Ovary (tissue), 9 donors: ENCODE measurements around the gene CCDC12. TPM values are rescaled to one million over a fixed set of nuclear protein-coding genes. Genes with fewer than 3 reads are reported as not detected.

Experiments used
- DNase-seq, 5 donors: peaks; one replicate each; pipeline ENCODE4 v3.0.0-alpha.2; 2019 to 2020
- H3K27ac ChIP-seq, 2 donors: fragments of 200-600 bp; one replicate each; pipeline versions ENCODE4 v1.5.1 to v1.8.0; 2019 to 2022
- H3K27me3 ChIP-seq: fragments of 200-600 bp; one replicate; pipeline ENCODE4 v1.8.0; 2022
- H3K36me3 ChIP-seq: fragments of 200-600 bp; sonication (generic); one replicate; pipeline ENCODE4 v1.5.1; 2019
- H3K4me1 ChIP-seq: one replicate; pipeline ENCODE4 v1.8.1; 2013; ENCODE audit warnings: mild to moderate bottlenecking, moderate library complexity; ENCODE audit not compliant: insufficient read depth
- H3K4me3 ChIP-seq: fragments of 200-600 bp; sonication (generic); one replicate; pipeline ENCODE4 v1.5.1; 2017
- H3K9me3 ChIP-seq, 2 donors: fragments of 200-600 bp in 1 of 2; sonication (generic) in 1 of 2; one replicate each; pipeline versions ENCODE4 v1.5.1 to v1.8.1; 2013 to 2019; ENCODE audit warnings: mild to moderate bottlenecking in 1 of 2, moderate library complexity in 1 of 2
- EP300 ChIP-seq: sonication (generic); formaldehyde crosslinking; IDR thresholded peaks from one replicate; pipeline ENCODE4 v1.6.1; 2017; ENCODE audit warnings: antibody characterized with exemption
- POLR2A ChIP-seq: fragments of 450-650 bp; IDR thresholded peaks from one replicate; pipeline ENCODE4 v1.6.1; 2017; ENCODE audit warnings: antibody characterized with exemption, mild to moderate bottlenecking, moderate library complexity
- WGBS, 3 donors: extraction: QIAGEN DNeasy Blood & Tissue Kit in 1 of 3; methylation state at CpG; one replicate each; pipeline versions ENCODE4 v1.1.5 to v1.1.7; 2013 to 2017; 5-methylcytosine and 5-hydroxymethylcytosine counted together
- intact Hi-C, 4 donors: fragments of 100-400 bp; cut with DNase I; formaldehyde crosslinking; loops; one replicate each; pipeline versions ENCODE4 v1.11.0 to v1.15.1; 2022 to 2023
- polyA plus RNA-seq, 2 donors: library from polyadenylated mRNA; stranded (reverse); fragments of 200-250 nt in 1 of 2; fragments of 350-450 nt in 1 of 2; fragmentation: Illumina TruSeq in 1 of 2; extraction: RNeasy Lipid Tissue Mini Kit (QIAGEN cat#74804) in 1 of 2; gene quantifications; one replicate each; pipeline ENCODE4 v1.2.3, GENCODE V29; 2013 to 2014
- total RNA-seq, 7 donors: library from RNA; depleted of rRNA in 2 of 7; stranded (reverse); fragments of >200 nt in 2 of 7; fragmentation: NEBNext Ultra II Directional in 3 of 7; extraction: Animal tissue kit (Norgen Biotek cat#: 25700) in 3 of 7; gene quantifications; one replicate each; pipeline versions ENCODE4 v1.1.0 to v1.2.4, GENCODE V29; 2016 to 2023
- TF ChIP-seq, protein P1 (sequence below), 3 donors: fragments of 450-650 bp in 2 of 3; fragments of 200-600 bp in 1 of 3; IDR thresholded peaks; one replicate each; pipeline versions ENCODE4 v1.5.1 to v1.8.0; 2016 to 2022; ENCODE audit warnings: antibody characterized with exemption in 3 of 3, mild to moderate bottlenecking in 1 of 3
- donor health status: DM: no; HTN: no; CAD: no; lungs with moderate emphysema.
- donor health status: DM: no; HTN: no; CAD: no.
- donor health status: Bipolar disorder and iron deficiency.
- donor health status: DM: yes; HTN: yes; CAD: no.
- donor health status: DM: no; HTN: no; CAD: no.
- donor health status: DM: yes; HTN: yes; CAD: no.

CCDC12 gene
- total and polyA plus RNA-seq, 9 donors = 32.2 to 66.7 (median 42.3) TPM

- H3K36me3 ChIP-seq = no peaks in the 10 kb centered on the region
- 75 to 86% (median 79%) methylated on average over 9 of the region's 9 CpGs for WGBS, 3 donors
- no peaks in the 10 kb centered on the region for H3K27me3 ChIP-seq
- H3K4me3 ChIP-seq = no peak overlapping the region
- TF ChIP-seq, protein P1, sequence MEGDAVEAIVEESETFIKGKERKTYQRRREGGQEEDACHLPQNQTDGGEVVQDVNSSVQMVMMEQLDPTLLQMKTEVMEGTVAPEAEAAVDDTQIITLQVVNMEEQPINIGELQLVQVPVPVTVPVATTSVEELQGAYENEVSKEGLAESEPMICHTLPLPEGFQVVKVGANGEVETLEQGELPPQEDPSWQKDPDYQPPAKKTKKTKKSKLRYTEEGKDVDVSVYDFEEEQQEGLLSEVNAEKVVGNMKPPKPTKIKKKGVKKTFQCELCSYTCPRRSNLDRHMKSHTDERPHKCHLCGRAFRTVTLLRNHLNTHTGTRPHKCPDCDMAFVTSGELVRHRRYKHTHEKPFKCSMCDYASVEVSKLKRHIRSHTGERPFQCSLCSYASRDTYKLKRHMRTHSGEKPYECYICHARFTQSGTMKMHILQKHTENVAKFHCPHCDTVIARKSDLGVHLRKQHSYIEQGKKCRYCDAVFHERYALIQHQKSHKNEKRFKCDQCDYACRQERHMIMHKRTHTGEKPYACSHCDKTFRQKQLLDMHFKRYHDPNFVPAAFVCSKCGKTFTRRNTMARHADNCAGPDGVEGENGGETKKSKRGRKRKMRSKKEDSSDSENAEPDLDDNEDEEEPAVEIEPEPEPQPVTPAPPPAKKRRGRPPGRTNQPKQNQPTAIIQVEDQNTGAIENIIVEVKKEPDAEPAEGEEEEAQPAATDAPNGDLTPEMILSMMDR (IDR thresholded peaks at IDR 0.05) = no peak
- TF ChIP-seq EP300 = no peak
- no peak for TF ChIP-seq POLR2A
- H3K9me3 ChIP-seq = no peaks in the 10 kb centered on the region
- peaks cover 8% of the 10 kb centered on the region for H3K4me1 ChIP-seq
- H3K27ac ChIP-seq = no peak overlapping the region
- peak in 1 of 5 donors; percentile 29 for DNase-seq
- intact Hi-C loops = loop anchor here in 3 of 4 donors (1.0 to 5.0 kb wide), 3 partner anchors 26 to 186 kb away; no protein-coding TSS in a partner anchor
Observed at GRCh38 chr3:46893763-46894162, 82.8 kb downstream of the CCDC12 start.

DNA sequence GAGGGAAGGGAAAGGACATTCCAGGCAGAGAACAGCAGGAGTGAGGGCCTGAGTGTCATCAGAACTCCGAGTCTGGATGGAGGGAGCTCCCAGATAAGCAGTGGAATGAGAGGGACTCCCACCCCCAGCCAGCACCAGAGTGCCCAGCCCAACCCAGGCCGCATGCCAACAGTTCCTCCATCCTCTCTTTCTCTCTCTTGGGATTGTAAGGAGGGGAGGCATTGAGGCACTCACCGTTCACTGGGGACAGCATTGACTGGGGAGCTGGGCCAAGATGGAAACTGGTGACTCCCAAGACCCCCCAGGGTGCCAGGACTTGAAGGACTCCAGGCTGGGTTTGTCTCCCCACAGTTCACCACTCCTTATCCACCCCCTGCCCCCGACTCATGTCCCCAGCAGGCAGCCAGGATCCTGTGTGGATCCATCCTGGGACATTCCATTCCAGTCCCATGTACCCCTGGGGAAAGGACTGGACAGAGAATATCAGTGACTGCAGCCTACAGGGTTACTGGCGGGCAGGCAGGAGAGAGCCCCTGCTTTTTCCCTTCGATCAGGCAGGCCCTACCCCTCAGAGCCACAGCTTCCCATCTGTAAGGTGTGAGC is 83.3 kb downstream of the CCDC12 start:
- peak in 1 of 5 donors; percentile 34 for DNase-seq
- H3K4me1 ChIP-seq = peaks cover 7% of the 10 kb centered on the region
- H3K36me3 ChIP-seq = no peaks in the 10 kb centered on the region
- intact Hi-C loops = loop anchor here in 3 of 4 donors (5.0 kb wide), 2 partner anchors 46 to 186 kb away; no protein-coding TSS in a partner anchor
- H3K27ac ChIP-seq = no peak overlapping the region
- no peaks in the 10 kb centered on the region for H3K27me3 ChIP-seq
- TF ChIP-seq POLR2A (no peak), EP300 (no peak)
- TF ChIP-seq, protein P1 (IDR thresholded peaks at IDR 0.05) = no peak
- WGBS, 3 donors = 61 to 69% (median 64%) methylated on average over 6 of the region's 6 CpGs
- no peaks in the 10 kb centered on the region for H3K9me3 ChIP-seq
- H3K4me3 ChIP-seq = no peak overlapping the region

- peak; percentile 65 to 80 (median 74) for DNase-seq
- peak overlapping the region; percentile 26 for H3K4me3 ChIP-seq
- H3K4me1 ChIP-seq = peaks cover 7% of the 10 kb centered on the region
- TF ChIP-seq POLR2A (no peak), EP300 (no peak)
- TF ChIP-seq, protein P1 (IDR thresholded peaks at IDR 0.05) = no peak
- H3K9me3 ChIP-seq = no peaks in the 10 kb centered on the region
- H3K36me3 ChIP-seq = no peaks in the 10 kb centered on the region
- no peak overlapping the region for H3K27ac ChIP-seq
- intact Hi-C loops = loop anchor here in 3 of 4 donors (5.0 kb wide), 2 partner anchors 45 to 185 kb away; no protein-coding TSS in a partner anchor
- no peaks in the 10 kb centered on the region for H3K27me3 ChIP-seq
- WGBS, 3 donors = 11 to 24% (median 20%) methylated on average over 27 to 58 of the region's 58 CpGs
Observed at GRCh38 chr3:46892285-46893145, 84.0 kb downstream of the CCDC12 start.

DNA sequence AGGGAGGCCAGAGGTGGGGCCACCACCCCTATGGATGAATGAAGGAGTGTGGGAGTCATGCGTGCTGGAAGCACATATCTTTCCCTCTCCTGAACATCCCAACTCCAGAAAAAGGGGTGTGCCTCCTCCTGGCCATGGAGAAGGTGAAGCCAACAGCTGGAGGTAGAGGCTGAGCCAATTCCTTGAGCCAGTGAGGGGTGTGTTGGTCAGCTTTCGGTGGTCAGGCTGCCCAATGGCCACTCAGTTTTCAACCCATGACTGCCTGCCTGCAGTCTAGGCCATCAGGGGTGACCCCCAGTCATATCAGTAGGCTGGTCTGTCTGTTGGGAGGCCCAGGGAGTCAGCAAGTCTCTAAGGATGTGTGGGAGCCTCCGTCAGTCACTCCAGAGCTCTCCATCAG is 85.4 kb downstream of the CCDC12 start:
- DNase-seq = no peak
- WGBS, 3 donors = 84 to 97% (median 90%) methylated on average over 3 of the region's 3 CpGs
- H3K4me1 ChIP-seq = peaks cover 7% of the 10 kb centered on the region
- no peaks in the 10 kb centered on the region for H3K36me3 ChIP-seq
- H3K9me3 ChIP-seq = no peaks in the 10 kb centered on the region
- no peak for TF ChIP-seq EP300
- no peak for TF ChIP-seq POLR2A
- no peaks in the 10 kb centered on the region for H3K27me3 ChIP-seq
- intact Hi-C loops = loop anchor here in 3 of 4 donors (5.0 kb wide), 2 partner anchors 44 to 184 kb away; no protein-coding TSS in a partner anchor
- no peak overlapping the region for H3K27ac ChIP-seq
- no peak overlapping the region for H3K4me3 ChIP-seq
